ENCODE data around the gene EIF6.
"Not testable (repeated sequence)": the region's sequence is repeated elsewhere in the genome, so short reads cannot be mapped to it uniquely, and the experiment has no call there.

Gene EIF6

GRCh38 chr20:35284267-35284991 is at the start of gene EIF6:
Gene EIF6 (minus strand): TSS chr20:35284772. CDS start chr20:35284487, 285 bp downstream.
- DNase-seq, result peak; percentile 90

- DNase-seq, result no peak
Measured at GRCh38 chr20:35333606-35334005, 49.0 kb upstream of the EIF6 start.

GRCh38 chr20:35332540-35333200 is 48.1 kb upstream of the EIF6 start:
- DNase-seq, result no peak

GRCh38 chr20:35329435-35330139 is 45.0 kb upstream of the EIF6 start:
- no peak for DNase-seq

- no peak for DNase-seq
Measured at GRCh38 chr20:35328689-35329088, 44.1 kb upstream of the EIF6 start.

GRCh38 chr20:35328095-35328685 is 43.6 kb upstream of the EIF6 start:
- no peak for DNase-seq

GRCh38 chr20:35327074-35327976 is 42.8 kb upstream of the EIF6 start:
- no peak for DNase-seq

- DNase-seq, result no peak
Measured at GRCh38 chr20:35326740-35327073, 42.1 kb upstream of the EIF6 start.

GRCh38 chr20:35326021-35326739 is 41.6 kb upstream of the EIF6 start:
- no peak for DNase-seq

GRCh38 chr20:35325401-35325800 is 40.8 kb upstream of the EIF6 start:
- DNase-seq, result no peak

- peak; percentile 89 for DNase-seq
Measured at GRCh38 chr20:35320396-35321126, 36.0 kb upstream of the EIF6 start.

GRCh38 chr20:35319871-35320197 is 35.3 kb upstream of the EIF6 start:
- peak; percentile 88 for DNase-seq

GRCh38 chr20:35319192-35319870 is 34.8 kb upstream of the EIF6 start:
- DNase-seq, result peak; percentile 67

- DNase-seq, result peak; percentile 86
Measured at GRCh38 chr20:35318502-35319157, 34.1 kb upstream of the EIF6 start.

GRCh38 chr20:35317416-35318210 is 33.0 kb upstream of the EIF6 start:
- no peak for DNase-seq

GRCh38 chr20:35316086-35316485 is 31.5 kb upstream of the EIF6 start:
- no peak for DNase-seq

- DNase-seq, result not testable (repeated sequence)
Measured at GRCh38 chr20:35315632-35316020, 31.1 kb upstream of the EIF6 start.

GRCh38 chr20:35314816-35315631 is 30.5 kb upstream of the EIF6 start:
- DNase-seq, result peak; percentile 53

All from fibroblast of upper back skin (primary cell).